IPS-20b (cell line): Measurements from ENCODE around the gene MALRD1.

ENCODE experiments used
- H3K27ac ChIP-seq: one replicate; pipeline ENCODE4 v1.5.1; 2013; ENCODE audit warnings: low read length
- H3K27me3 ChIP-seq: 2 replicates; pipeline ENCODE4 v1.6.1; 2013; ENCODE audit warnings: mild to moderate bottlenecking, low read length, inconsistent platforms; ENCODE audit not compliant: insufficient read depth
- H3K36me3 ChIP-seq: 2 replicates; pipeline ENCODE4 v1.6.1; 2013; ENCODE audit warnings: low read depth, mild to moderate bottlenecking, inconsistent platforms, low read length, moderate library complexity; ENCODE audit not compliant: insufficient read depth
- H3K4me1 ChIP-seq: 2 replicates; pipeline ENCODE4 v1.6.1; 2013; ENCODE audit warnings: mild to moderate bottlenecking, control low read depth, inconsistent platforms, low read length, moderate library complexity; ENCODE audit not compliant: insufficient read depth
- H3K4me3 ChIP-seq: 2 replicates; pipeline ENCODE4 v1.5.1; 2013; ENCODE audit warnings: mild to moderate bottlenecking, low read length, inconsistent platforms
- H3K9ac ChIP-seq: 2 replicates; pipeline ENCODE4 v1.6.1; 2013; ENCODE audit warnings: low read depth, mild to moderate bottlenecking, inconsistent platforms, low read length, moderate library complexity
- H3K9me3 ChIP-seq: 2 replicates; pipeline ENCODE4 v1.6.1; 2013; ENCODE audit warnings: mild to moderate bottlenecking, low read depth, low read length, inconsistent platforms; ENCODE audit not compliant: insufficient read depth

Gene MALRD1

GRCh38 chr10:19111501-19112267, 63.1 kb downstream of the MALRD1 start:
- Histone ChIP-seq H3K27ac (no peak overlapping the region), H3K27me3 (no peaks in the 10 kb centered on the region)

GRCh38 chr10:19117438-19117837, 68.8 kb downstream of the MALRD1 start:
- no peak overlapping the region for H3K4me3 ChIP-seq
- no peaks in the 10 kb centered on the region for H3K27me3 ChIP-seq
- H3K4me1 ChIP-seq = peaks cover 9% of the 10 kb centered on the region
- H3K36me3 ChIP-seq = no peaks in the 10 kb centered on the region
- no peak overlapping the region for H3K27ac ChIP-seq
- H3K9ac ChIP-seq = no peak overlapping the region
- H3K9me3 ChIP-seq = peaks cover 10% of the 10 kb centered on the region; the same call in 1 of the 2 replicates

More at GRCh38 chr10:19111501-19112267, 63.1 kb downstream of the MALRD1 start:
- no peak overlapping the region for H3K9ac ChIP-seq
- H3K4me1 ChIP-seq = peaks cover 9% of the 10 kb centered on the region; the same call in 1 of the 2 replicates
- H3K36me3 ChIP-seq = no peaks in the 10 kb centered on the region
- H3K9me3 ChIP-seq = peaks cover 6% of the 10 kb centered on the region; the same call in 1 of the 2 replicates
- no peak overlapping the region for H3K4me3 ChIP-seq

GRCh38 chr10:19119191-19119590, 70.6 kb downstream of the MALRD1 start:
- H3K27ac ChIP-seq = no peak overlapping the region
- H3K4me3 ChIP-seq = peak overlapping the region; percentile 22; the same call in 1 of the 2 replicates

GRCh38 chr10:19120381-19120908, 71.8 kb downstream of the MALRD1 start:
- no peak overlapping the region for H3K4me3 ChIP-seq
- no peak overlapping the region for H3K9ac ChIP-seq
- no peaks in the 10 kb centered on the region for H3K27me3 ChIP-seq
- H3K9me3 ChIP-seq = peaks cover 10% of the 10 kb centered on the region; the same call in 1 of the 2 replicates
- H3K4me1 ChIP-seq = peaks cover 9% of the 10 kb centered on the region
- H3K27ac ChIP-seq = no peak overlapping the region
- H3K36me3 ChIP-seq = no peaks in the 10 kb centered on the region

More at GRCh38 chr10:19119191-19119590, 70.6 kb downstream of the MALRD1 start:
- Histone ChIP-seq H3K9ac (no peak overlapping the region), H3K27me3 (no peaks in the 10 kb centered on the region), H3K4me1 (peaks cover 9% of the 10 kb centered on the region), H3K36me3 (no peaks in the 10 kb centered on the region), H3K9me3 (peaks cover 10% of the 10 kb centered on the region; the same call in 1 of the 2 replicates)

GRCh38 chr10:19133992-19134391, 85.4 kb downstream of the MALRD1 start:
- no peaks in the 10 kb centered on the region for H3K27me3 ChIP-seq
- H3K4me1 ChIP-seq = peaks cover 3% of the 10 kb centered on the region; the same call in 1 of the 2 replicates
- H3K36me3 ChIP-seq = no peaks in the 10 kb centered on the region
- H3K27ac ChIP-seq = no peak overlapping the region
- H3K4me3 ChIP-seq = no peak overlapping the region
- H3K9ac ChIP-seq = no peak overlapping the region
- no peaks in the 10 kb centered on the region for H3K9me3 ChIP-seq

GRCh38 chr10:19142967-19143366, 94.4 kb downstream of the MALRD1 start:
- H3K9ac ChIP-seq = no peak overlapping the region
- no peaks in the 10 kb centered on the region for H3K36me3 ChIP-seq
- H3K9me3 ChIP-seq = no peaks in the 10 kb centered on the region
- H3K27ac ChIP-seq = no peak overlapping the region
- no peak overlapping the region for H3K4me3 ChIP-seq
- no peaks in the 10 kb centered on the region for H3K27me3 ChIP-seq
- H3K4me1 ChIP-seq = no peaks in the 10 kb centered on the region

- Histone ChIP-seq H3K9me3 (no peaks in the 10 kb centered on the region), H3K4me3 (no peak overlapping the region), H3K27me3 (no peaks in the 10 kb centered on the region), H3K4me1 (no peaks in the 10 kb centered on the region), H3K36me3 (no peaks in the 10 kb centered on the region), H3K27ac (no peak overlapping the region), H3K9ac (no peak overlapping the region)
Measured at GRCh38 chr10:19144206-19144605, 95.6 kb downstream of the MALRD1 start.

GRCh38 chr10:19154375-19154774, 105.8 kb downstream of the MALRD1 start:
- Histone ChIP-seq H3K4me3 (no peak overlapping the region), H3K9me3 (no peaks in the 10 kb centered on the region), H3K27ac (no peak overlapping the region), H3K36me3 (no peaks in the 10 kb centered on the region), H3K9ac (no peak overlapping the region), H3K4me1 (no peaks in the 10 kb centered on the region), H3K27me3 (no peaks in the 10 kb centered on the region)

- Histone ChIP-seq H3K27ac (no peak overlapping the region), H3K4me1 (no peaks in the 10 kb centered on the region), H3K9ac (no peak overlapping the region), H3K36me3 (no peaks in the 10 kb centered on the region), H3K4me3 (no peak overlapping the region), H3K9me3 (no peaks in the 10 kb centered on the region), H3K27me3 (no peaks in the 10 kb centered on the region)
Measured at GRCh38 chr10:19158358-19158757, 109.8 kb downstream of the MALRD1 start.

GRCh38 chr10:19158870-19159269, 110.3 kb downstream of the MALRD1 start:
- no peak overlapping the region for H3K4me3 ChIP-seq
- no peaks in the 10 kb centered on the region for H3K4me1 ChIP-seq
- H3K9me3 ChIP-seq = no peaks in the 10 kb centered on the region
- H3K9ac ChIP-seq = no peak overlapping the region
- H3K36me3 ChIP-seq = no peaks in the 10 kb centered on the region
- no peak overlapping the region for H3K27ac ChIP-seq
- no peaks in the 10 kb centered on the region for H3K27me3 ChIP-seq

GRCh38 chr10:19164461-19164860, 115.9 kb downstream of the MALRD1 start:
- Histone ChIP-seq H3K4me3 (no peak overlapping the region), H3K4me1 (no peaks in the 10 kb centered on the region), H3K9me3 (no peaks in the 10 kb centered on the region), H3K27me3 (no peaks in the 10 kb centered on the region), H3K27ac (no peak overlapping the region), H3K36me3 (no peaks in the 10 kb centered on the region), H3K9ac (no peak overlapping the region)

- Histone ChIP-seq H3K4me1 (no peaks in the 10 kb centered on the region), H3K9me3 (no peaks in the 10 kb centered on the region), H3K4me3 (no peak overlapping the region), H3K27me3 (no peaks in the 10 kb centered on the region), H3K9ac (no peak overlapping the region), H3K27ac (no peak overlapping the region), H3K36me3 (no peaks in the 10 kb centered on the region)
Measured at GRCh38 chr10:19168584-19168983, 120.0 kb downstream of the MALRD1 start.
